ENCODE data around the gene MYB. TPM values are rescaled to one million over a fixed set of nuclear protein-coding genes. Genes with fewer than 3 reads are reported as not detected.

The MYB gene
- total RNA-seq, 4 donors from 2014 or later: 2.6 to 6.9 (median 3.1) TPM

DNA sequence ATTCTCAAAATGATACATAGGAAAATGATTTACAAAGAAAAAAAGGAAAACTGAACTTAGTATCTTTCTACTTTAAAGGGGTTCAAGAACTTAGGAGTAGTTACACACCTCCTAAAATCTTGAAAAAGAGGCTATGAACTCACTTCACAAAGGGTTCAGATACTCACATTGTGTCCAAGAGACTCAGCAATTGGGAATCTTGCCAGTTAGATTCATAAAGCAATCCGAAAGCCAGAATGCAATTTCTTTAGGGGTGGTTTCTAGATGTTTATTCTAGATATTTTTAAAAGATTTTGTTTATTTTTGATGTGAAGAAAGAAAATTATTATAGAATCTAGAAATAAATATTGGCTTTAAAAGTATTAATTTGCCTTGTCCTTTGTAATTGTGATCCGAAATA lies 1.7 kb upstream of the MYB start:
- H3K27me3 ChIP-seq: peaks cover 0 to 14% (median 2%) of the 10 kb centered on the region in 4 donors
- no peaks in the 10 kb centered on the region for H3K9me3 ChIP-seq
- H3K4me3 ChIP-seq: no peak overlapping the region
- intact Hi-C loops (cut with DNase I): no loop called here
- WGBS, 2 donors: 59% methylated on average over 2 of the region's 2 CpGs
- H3K4me1 ChIP-seq: peaks cover 3 to 43% (median 22%) of the 10 kb centered on the region in 3 donors
- H3K36me3 ChIP-seq: no peaks in the 10 kb centered on the region
- DNase-seq: no peak
- H3K27ac ChIP-seq: no peak overlapping the region
- no peak for TF ChIP-seq POLR2A (IDR thresholded peaks at IDR 0.05)
- TF ChIP-seq, protein P1, sequence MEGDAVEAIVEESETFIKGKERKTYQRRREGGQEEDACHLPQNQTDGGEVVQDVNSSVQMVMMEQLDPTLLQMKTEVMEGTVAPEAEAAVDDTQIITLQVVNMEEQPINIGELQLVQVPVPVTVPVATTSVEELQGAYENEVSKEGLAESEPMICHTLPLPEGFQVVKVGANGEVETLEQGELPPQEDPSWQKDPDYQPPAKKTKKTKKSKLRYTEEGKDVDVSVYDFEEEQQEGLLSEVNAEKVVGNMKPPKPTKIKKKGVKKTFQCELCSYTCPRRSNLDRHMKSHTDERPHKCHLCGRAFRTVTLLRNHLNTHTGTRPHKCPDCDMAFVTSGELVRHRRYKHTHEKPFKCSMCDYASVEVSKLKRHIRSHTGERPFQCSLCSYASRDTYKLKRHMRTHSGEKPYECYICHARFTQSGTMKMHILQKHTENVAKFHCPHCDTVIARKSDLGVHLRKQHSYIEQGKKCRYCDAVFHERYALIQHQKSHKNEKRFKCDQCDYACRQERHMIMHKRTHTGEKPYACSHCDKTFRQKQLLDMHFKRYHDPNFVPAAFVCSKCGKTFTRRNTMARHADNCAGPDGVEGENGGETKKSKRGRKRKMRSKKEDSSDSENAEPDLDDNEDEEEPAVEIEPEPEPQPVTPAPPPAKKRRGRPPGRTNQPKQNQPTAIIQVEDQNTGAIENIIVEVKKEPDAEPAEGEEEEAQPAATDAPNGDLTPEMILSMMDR (IDR thresholded peaks at IDR 0.05): no peak

DNA sequence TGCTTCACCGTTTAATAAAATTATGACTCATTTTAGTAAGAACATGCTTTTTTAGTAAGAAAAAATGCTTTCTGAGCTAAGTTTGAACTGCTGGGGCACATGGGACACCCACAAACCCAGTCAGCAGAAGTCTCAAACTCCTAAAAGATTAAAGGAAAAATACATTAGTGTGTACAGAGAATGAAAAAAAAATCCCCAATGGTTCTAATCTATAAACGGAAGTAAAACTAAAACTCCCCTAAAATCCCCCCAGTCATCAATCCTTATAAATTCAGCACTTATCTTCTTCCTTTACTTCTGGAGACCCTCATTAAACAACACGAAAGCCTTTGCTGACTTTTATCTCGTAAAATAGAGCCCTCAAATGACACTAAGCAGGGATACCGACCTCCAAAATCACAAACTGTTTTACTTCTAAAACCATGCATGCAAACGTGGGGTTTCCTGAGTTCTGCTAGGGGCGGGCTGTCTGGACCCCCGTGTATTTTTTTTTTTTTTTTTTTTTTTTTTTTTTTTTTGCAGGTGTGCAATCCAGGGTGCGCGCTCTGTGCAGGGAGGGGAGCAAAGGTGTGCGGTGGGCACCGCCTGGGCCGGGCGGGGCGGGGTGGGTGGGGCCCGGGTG lies 1.1 kb upstream of the MYB start:
- Histone ChIP-seq H3K27ac (peak overlapping the region in 1 of 4 donors; percentile 55), H3K27me3 (peaks cover 0 to 20% (median 2%) of the 10 kb centered on the region in 4 donors), H3K36me3 (no peaks in the 10 kb centered on the region), H3K9me3 (no peaks in the 10 kb centered on the region), H3K4me3 (peak overlapping the region; percentile 43 to 79 (median 62)), H3K4me1 (peaks cover 3 to 49% (median 22%) of the 10 kb centered on the region in 3 donors)
- no peak for TF ChIP-seq POLR2A (IDR thresholded peaks at IDR 0.05)
- TF ChIP-seq, protein P1 (IDR thresholded peaks at IDR 0.05): no peak
- DNase-seq: no peak
- intact Hi-C loops (cut with DNase I): no loop called here
- 16 to 17% methylated on average over 8 to 9 of the region's 16 CpGs for WGBS, 2 donors

DNA sequence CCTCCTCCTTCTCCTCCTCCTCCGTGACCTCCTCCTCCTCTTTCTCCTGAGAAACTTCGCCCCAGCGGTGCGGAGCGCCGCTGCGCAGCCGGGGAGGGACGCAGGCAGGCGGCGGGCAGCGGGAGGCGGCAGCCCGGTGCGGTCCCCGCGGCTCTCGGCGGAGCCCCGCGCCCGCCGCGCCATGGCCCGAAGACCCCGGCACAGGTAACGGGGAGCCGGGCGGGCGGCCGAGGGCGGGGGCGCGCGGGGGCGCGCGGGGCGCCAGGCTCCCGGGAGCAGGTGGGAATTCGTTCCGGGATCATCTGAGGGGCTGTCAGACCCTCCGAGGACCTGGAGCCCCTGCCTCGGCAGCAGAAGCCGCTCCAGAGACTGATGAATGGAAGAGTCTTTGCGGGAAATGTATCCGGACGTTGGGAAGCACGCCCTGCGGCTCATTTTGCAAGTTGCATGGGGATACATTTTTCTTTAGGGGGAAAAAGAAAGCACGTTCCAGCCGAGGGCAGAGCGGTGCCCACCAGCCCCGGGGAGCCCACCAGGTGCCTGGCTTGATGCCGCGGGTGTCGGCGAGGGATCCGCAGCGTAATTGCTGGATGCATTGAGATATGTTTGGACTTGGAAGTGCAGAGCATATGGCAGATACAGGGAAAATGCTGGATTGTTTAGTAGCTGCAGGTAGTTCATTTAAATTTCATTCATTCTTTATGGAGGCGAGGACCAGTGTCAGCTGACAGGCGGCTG lies 394 bp downstream of the MYB start:
- Histone ChIP-seq H3K4me3 (peak overlapping the region; percentile 43 to 79 (median 62)), H3K9me3 (no peaks in the 10 kb centered on the region), H3K4me1 (peaks cover 3 to 63% (median 22%) of the 10 kb centered on the region in 3 donors), H3K27ac (peak overlapping the region in 3 of 4 donors; percentile 60 to 69 (median 65)), H3K27me3 (peaks cover 0 to 34% (median 4%) of the 10 kb centered on the region in 4 donors), H3K36me3 (no peaks in the 10 kb centered on the region)
- WGBS, 2 donors: 0 to 1% methylated on average over 12 to 19 of the region's 62 CpGs
- no peak for DNase-seq
- intact Hi-C loops (cut with DNase I): no loop called here
- TF ChIP-seq, protein P1 (IDR thresholded peaks at IDR 0.05): no peak
- no peak for TF ChIP-seq POLR2A (IDR thresholded peaks at IDR 0.05)

DNA sequence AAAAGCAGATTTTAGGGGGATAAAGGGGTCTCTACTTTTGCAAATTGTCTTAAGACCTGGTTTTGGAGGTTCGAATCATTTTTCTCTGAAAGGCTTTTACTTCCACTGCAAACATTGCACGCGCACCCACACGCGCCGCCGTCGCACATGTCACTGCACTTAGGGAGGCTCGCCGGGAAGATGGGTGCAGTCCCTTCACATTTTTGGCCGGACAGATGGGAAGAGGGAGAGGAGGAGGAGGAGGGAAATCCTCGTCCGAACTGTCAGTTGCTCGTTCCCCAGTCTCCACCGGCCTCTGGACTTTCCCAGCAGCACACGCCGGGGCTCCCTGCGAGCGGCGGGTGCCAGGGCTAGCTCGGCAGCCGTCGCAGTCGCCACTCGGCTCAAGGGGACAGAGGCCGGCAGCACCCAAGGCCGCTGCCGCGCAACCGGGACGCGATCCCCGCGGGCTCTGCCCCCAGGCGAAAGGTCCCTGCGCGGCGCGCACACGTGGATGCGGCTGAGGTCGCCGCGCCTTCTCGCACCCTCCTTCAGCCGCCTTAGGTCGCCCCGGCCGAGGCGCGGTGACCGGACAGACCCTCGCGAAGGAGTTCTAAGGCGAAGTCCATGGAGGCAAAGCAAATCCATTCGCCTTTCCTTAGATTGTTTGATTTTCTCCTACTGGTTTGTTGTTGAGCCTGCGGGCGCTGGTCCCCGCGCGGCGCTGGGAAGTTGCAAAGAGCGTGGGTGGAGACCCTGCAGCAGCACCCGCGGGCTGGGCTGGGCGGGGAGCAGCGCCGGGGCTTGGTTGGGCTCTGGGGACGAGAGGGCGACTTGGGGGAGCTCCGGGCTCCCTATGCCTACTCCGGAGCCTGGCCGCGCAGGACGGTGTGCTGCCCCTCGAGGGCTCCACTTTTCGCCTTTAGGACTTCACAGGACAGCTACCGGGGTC lies 1.2 kb downstream of the MYB start:
- H3K36me3 ChIP-seq: no peaks in the 10 kb centered on the region
- H3K27me3 ChIP-seq: peaks cover 0 to 40% (median 4%) of the 10 kb centered on the region in 4 donors
- WGBS, 2 donors: 1% methylated on average over 15 to 30 of the region's 78 CpGs
- no peak for DNase-seq
- intact Hi-C loops (cut with DNase I): no loop called here
- H3K4me3 ChIP-seq: peak overlapping the region; percentile 43 to 79 (median 62)
- H3K4me1 ChIP-seq: peaks cover 3 to 63% (median 22%) of the 10 kb centered on the region in 3 donors
- no peaks in the 10 kb centered on the region for H3K9me3 ChIP-seq
- TF ChIP-seq POLR2A (IDR thresholded peaks at IDR 0.05): no peak
- TF ChIP-seq, protein P1 (IDR thresholded peaks at IDR 0.05): no peak
- peak overlapping the region in 3 of 4 donors; percentile 25 to 65 (median 60) for H3K27ac ChIP-seq

All from esophagus squamous epithelium (tissue), 5 donors.